ENCODE measurements around the gene GNA14. TPM values are rescaled to one million over a fixed set of nuclear protein-coding genes. Genes with fewer than 3 reads are reported as not detected.
A peak's percentile ranks its signal among the peaks of the same experiment; 100 is the strongest.

Gene GNA14
- total RNA-seq, 4 donors from 2014 or later = 13.9 to 26.3 (median 19.9) TPM

GRCh38 chr9:77589046-77589795 lies 58.9 kb downstream of the GNA14 start:
- Histone ChIP-seq H3K9me3 (no peaks in the 10 kb centered on the region), H3K4me1 (peaks cover 20 to 32% of the 10 kb centered on the region in 2 donors), H3K27ac (peak overlapping the region; percentile 25 to 66 (median 56)), H3K36me3 (no peaks in the 10 kb centered on the region), H3K27me3 (no peaks in the 10 kb centered on the region), H3K4me3 (replicated peaks in 1 of 3) (no peak overlapping the region)
- peak; percentile 55 to 63 for DNase-seq
- intact Hi-C loops (cut with DNase I) = no loop called here
- TF ChIP-seq POLR2A (IDR thresholded peaks at IDR 0.05) (no peak), CTCF (IDR thresholded peaks at IDR 0.05) (no peak)
- WGBS, 2 donors = 61% methylated on average over 6 of the region's 6 CpGs

GRCh38 chr9:77588271-77588937 lies 59.7 kb downstream of the GNA14 start:
- Histone ChIP-seq H3K36me3 (no peaks in the 10 kb centered on the region), H3K9me3 (no peaks in the 10 kb centered on the region), H3K27ac (peak overlapping the region; percentile 25 to 66 (median 56)), H3K4me1 (peaks cover 15 to 27% of the 10 kb centered on the region in 2 donors), H3K4me3 (replicated peaks in 1 of 3) (no peak overlapping the region), H3K27me3 (no peaks in the 10 kb centered on the region)
- no peak for DNase-seq
- TF ChIP-seq POLR2A (IDR thresholded peaks at IDR 0.05) (no peak), CTCF (IDR thresholded peaks at IDR 0.05) (no peak)
- intact Hi-C loops (cut with DNase I) = no loop called here
- WGBS, 2 donors = 59 to 60% methylated on average over 2 of the region's 2 CpGs

- H3K4me1 ChIP-seq = peaks cover 13 to 29% of the 10 kb centered on the region in 2 donors
- TF ChIP-seq POLR2A (IDR thresholded peaks at IDR 0.05) = no peak
- TF ChIP-seq CTCF (IDR thresholded peaks at IDR 0.05) = no peak
- H3K27me3 ChIP-seq = no peaks in the 10 kb centered on the region
- no peaks in the 10 kb centered on the region for H3K36me3 ChIP-seq
- intact Hi-C loops (cut with DNase I) = no loop called here
- no peak for DNase-seq
- WGBS, 2 donors = 49 to 53% methylated on average over 2 of the region's 2 CpGs
- peak overlapping the region in 1 of 3 donors; percentile 66 for H3K27ac ChIP-seq
- H3K9me3 ChIP-seq = no peaks in the 10 kb centered on the region
- no peak overlapping the region for H3K4me3 ChIP-seq (replicated peaks in 1 of 3)
Measured at GRCh38 chr9:77587851-77588250, 60.3 kb downstream of the GNA14 start.

GRCh38 chr9:77587042-77587441 lies 61.1 kb downstream of the GNA14 start:
- no peak overlapping the region for H3K27ac ChIP-seq
- intact Hi-C loops (cut with DNase I) = no loop called here
- H3K36me3 ChIP-seq = no peaks in the 10 kb centered on the region
- TF ChIP-seq POLR2A (IDR thresholded peaks at IDR 0.05) = no peak
- TF ChIP-seq CTCF (IDR thresholded peaks at IDR 0.05) = no peak
- no peaks in the 10 kb centered on the region for H3K9me3 ChIP-seq
- peaks cover 10 to 31% of the 10 kb centered on the region in 2 donors for H3K4me1 ChIP-seq
- H3K27me3 ChIP-seq = no peaks in the 10 kb centered on the region
- no peak for DNase-seq
- no peak overlapping the region for H3K4me3 ChIP-seq (replicated peaks in 1 of 3)

GRCh38 chr9:77586591-77586990 lies 61.5 kb downstream of the GNA14 start:
- no peak overlapping the region for H3K4me3 ChIP-seq (replicated peaks in 1 of 3)
- no peaks in the 10 kb centered on the region for H3K36me3 ChIP-seq
- no peaks in the 10 kb centered on the region for H3K9me3 ChIP-seq
- DNase-seq = no peak
- peaks cover 10 to 31% of the 10 kb centered on the region in 2 donors for H3K4me1 ChIP-seq
- WGBS, 2 donors = 91 to 95% methylated on average over 12 of the region's 12 CpGs
- no peak for TF ChIP-seq CTCF (IDR thresholded peaks at IDR 0.05)
- TF ChIP-seq POLR2A (IDR thresholded peaks at IDR 0.05) = no peak
- H3K27me3 ChIP-seq = no peaks in the 10 kb centered on the region
- intact Hi-C loops (cut with DNase I) = no loop called here
- no peak overlapping the region for H3K27ac ChIP-seq

All from thyroid gland (tissue), 4 donors.